Progenitor cell of endocrine pancreas (in vitro differentiated cells): ENCODE data around the gene CTRB2. TPM values are rescaled to one million over a fixed set of nuclear protein-coding genes. Genes with fewer than 3 reads are reported as not detected.

ENCODE experiments used
- DNase-seq: peaks from one replicate; pipeline ENCODE4 v3.0.0; 2021; ENCODE audit warnings: low spot score; ENCODE audit not compliant: unreplicated experiment
- H3K27ac Mint-ChIP-seq: 2 replicates; pipeline ENCODE4 v1.8.0; 2021; ENCODE audit warnings: mild to moderate bottlenecking, moderate library complexity, mixed read lengths
- H3K27me3 Mint-ChIP-seq: 2 replicates; pipeline ENCODE4 v1.8.0; 2021; ENCODE audit warnings: mixed read lengths
- H3K36me3 Mint-ChIP-seq: 2 replicates; pipeline ENCODE4 v1.8.0; 2022; ENCODE audit warnings: mixed read lengths; ENCODE audit not compliant: insufficient read depth
- H3K4me1 Mint-ChIP-seq: 2 replicates; pipeline ENCODE4 v1.8.0; 2021; ENCODE audit warnings: low read depth, mixed read lengths
- H3K4me3 Mint-ChIP-seq: 2 replicates; pipeline ENCODE4 v1.8.0; 2021; ENCODE audit warnings: low read depth, mild to moderate bottlenecking, moderate library complexity, mixed read lengths
- H3K9me3 Mint-ChIP-seq: 2 replicates; pipeline ENCODE4 v1.8.0; 2021; ENCODE audit warnings: low read depth, mixed read lengths
- long read RNA-seq: library from polyadenylated mRNA; unstranded; transcript quantifications from one replicate; pipeline ENCODE4 v2.0.0, GENCODE V29; 2020
- total RNA-seq: library from RNA; stranded (reverse); gene quantifications from 2 replicates; pipeline ENCODE4 v1.2.1, GENCODE V29; 2021
- TF ChIP-seq, protein P1 (sequence below): fragments of 200-600 bp; sonication (generic); IDR thresholded peaks from one replicate; pipeline ENCODE4 v1.5.0; 2021; ENCODE audit warnings: antibody characterized with exemption, mild to moderate bottlenecking; ENCODE audit not compliant: unreplicated experiment

The CTRB2 gene
- total RNA-seq = 1.1 TPM in 1 of 2 replicates, not detected in the other
- long read RNA-seq = 0 reads

DNA sequence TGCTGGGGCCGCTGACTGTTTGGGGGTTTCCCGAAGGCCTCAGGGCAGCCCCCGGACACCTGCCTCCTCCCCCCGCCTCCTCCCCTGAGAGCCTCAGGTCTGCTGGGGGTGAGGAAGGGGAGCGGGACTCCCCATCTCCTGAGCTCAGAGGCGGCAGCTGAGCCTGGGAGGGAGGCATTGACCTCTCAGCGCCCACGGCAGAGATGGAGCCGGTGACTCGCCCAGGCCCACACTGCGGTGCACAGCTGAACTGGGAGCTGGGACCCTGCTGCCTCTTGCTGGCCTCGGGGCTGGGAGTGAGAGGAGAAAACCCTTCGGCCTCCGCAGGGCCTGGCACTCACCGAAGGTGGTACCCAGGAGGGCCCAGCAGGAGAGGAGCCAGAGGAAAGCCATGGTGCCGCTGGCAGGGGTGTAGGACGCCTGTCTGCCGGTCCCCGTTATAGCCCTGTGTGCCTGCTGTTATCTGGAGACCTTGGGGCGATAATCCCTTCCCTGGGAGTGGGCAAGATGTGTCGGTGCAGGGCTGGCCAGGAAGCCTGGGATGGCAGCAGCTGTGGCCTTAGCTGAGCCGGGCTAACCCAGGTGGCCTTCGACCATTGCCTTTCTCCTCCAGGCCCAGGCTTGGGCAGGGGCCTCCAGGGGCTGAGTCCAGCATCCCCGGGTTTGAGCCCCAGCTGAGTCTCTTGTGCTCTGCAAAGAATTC lies at the start of gene CTRB2:
TSS of gene CTRB2 (minus strand) at position 413 of the 703 bp plus-strand sequence. CDS start at position 393, 20 bp downstream.
- H3K36me3 Mint-ChIP-seq = no peaks in the 10 kb centered on the region
- TF ChIP-seq, protein P1, sequence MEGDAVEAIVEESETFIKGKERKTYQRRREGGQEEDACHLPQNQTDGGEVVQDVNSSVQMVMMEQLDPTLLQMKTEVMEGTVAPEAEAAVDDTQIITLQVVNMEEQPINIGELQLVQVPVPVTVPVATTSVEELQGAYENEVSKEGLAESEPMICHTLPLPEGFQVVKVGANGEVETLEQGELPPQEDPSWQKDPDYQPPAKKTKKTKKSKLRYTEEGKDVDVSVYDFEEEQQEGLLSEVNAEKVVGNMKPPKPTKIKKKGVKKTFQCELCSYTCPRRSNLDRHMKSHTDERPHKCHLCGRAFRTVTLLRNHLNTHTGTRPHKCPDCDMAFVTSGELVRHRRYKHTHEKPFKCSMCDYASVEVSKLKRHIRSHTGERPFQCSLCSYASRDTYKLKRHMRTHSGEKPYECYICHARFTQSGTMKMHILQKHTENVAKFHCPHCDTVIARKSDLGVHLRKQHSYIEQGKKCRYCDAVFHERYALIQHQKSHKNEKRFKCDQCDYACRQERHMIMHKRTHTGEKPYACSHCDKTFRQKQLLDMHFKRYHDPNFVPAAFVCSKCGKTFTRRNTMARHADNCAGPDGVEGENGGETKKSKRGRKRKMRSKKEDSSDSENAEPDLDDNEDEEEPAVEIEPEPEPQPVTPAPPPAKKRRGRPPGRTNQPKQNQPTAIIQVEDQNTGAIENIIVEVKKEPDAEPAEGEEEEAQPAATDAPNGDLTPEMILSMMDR = no peak
- H3K27ac Mint-ChIP-seq = peak within 1 kb of the TSS; percentile 56
- no peak within 1 kb of the TSS for H3K4me3 Mint-ChIP-seq
- no peak for DNase-seq
- no peaks in the 10 kb centered on the region for H3K27me3 Mint-ChIP-seq
- H3K4me1 Mint-ChIP-seq = no peaks in the 10 kb centered on the region
- H3K9me3 Mint-ChIP-seq = no peaks in the 10 kb centered on the region

DNA sequence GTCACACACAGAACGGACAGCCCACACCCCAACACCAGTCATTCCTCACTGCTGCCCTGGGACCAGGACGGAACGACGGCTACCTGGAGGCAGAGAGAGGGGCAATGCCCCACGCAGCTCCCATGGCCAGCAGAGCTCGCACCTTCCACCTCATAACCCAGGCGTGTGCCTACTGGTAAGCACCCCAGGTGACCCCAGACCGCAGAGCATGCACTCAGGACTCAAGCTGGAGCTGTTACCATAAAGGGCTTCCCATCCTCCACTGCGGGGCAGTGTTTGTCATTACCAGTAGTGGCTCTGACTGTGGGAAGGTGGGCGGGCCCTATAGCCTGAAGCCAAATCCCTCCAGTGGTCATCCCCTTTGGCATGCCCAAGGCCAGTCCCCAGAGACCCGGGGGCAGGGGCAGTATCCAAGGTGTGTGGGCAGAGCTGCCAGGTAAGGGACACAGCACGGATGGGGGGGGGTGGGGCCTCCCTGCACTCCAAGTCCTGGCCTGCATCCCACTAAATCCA lies 49.2 kb upstream of the CTRB2 start:
- H3K27ac Mint-ChIP-seq = no peak overlapping the region
- no peaks in the 10 kb centered on the region for H3K36me3 Mint-ChIP-seq
- H3K4me1 Mint-ChIP-seq = peaks cover 21% of the 10 kb centered on the region
- no peak overlapping the region for H3K4me3 Mint-ChIP-seq
- H3K9me3 Mint-ChIP-seq = no peaks in the 10 kb centered on the region
- H3K27me3 Mint-ChIP-seq = no peaks in the 10 kb centered on the region
- TF ChIP-seq, protein P1 = no peak
- DNase-seq = no peak

GRCh38 chr16:75254359-75254837 lies 47.4 kb upstream of the CTRB2 start:
- Mint-ChIP-seq H3K9me3 (no peaks in the 10 kb centered on the region), H3K4me1 (peaks cover 23% of the 10 kb centered on the region), H3K4me3 (no peak overlapping the region), H3K27ac (no peak overlapping the region), H3K36me3 (no peaks in the 10 kb centered on the region), H3K27me3 (no peaks in the 10 kb centered on the region)
- no peak for DNase-seq
- TF ChIP-seq, protein P1 = no peak

GRCh38 chr16:75252946-75253911 lies 46.3 kb upstream of the CTRB2 start:
- DNase-seq = no peak
- Mint-ChIP-seq H3K27ac (no peak overlapping the region), H3K4me3 (no peak overlapping the region), H3K4me1 (peaks cover 23% of the 10 kb centered on the region), H3K27me3 (no peaks in the 10 kb centered on the region), H3K36me3 (no peaks in the 10 kb centered on the region), H3K9me3 (no peaks in the 10 kb centered on the region)
- TF ChIP-seq, protein P1 = no peak
